Activated T-cell treated with anti-CD3 and anti-CD28 coated beads, Interleukin-2, amount 50 U/mL, for 4 hours (primary cell): ENCODE measurements around the gene FASTK. TPM values are rescaled to one million over a fixed set of nuclear protein-coding genes. Genes with fewer than 3 reads are reported as not detected.

Source experiments
- ATAC-seq, 2 donors: fragments of 200-7000 bp; cut with Tn5 transposase; one replicate each; pipeline ENCODE4 v1.10.0; 2021
- DNase-seq: peaks from one replicate; pipeline ENCODE4 v3.0.0-alpha.2; 2020
- H3K27me3 Mint-ChIP-seq: one replicate; pipeline ENCODE4 v1.8.0; 2021; ENCODE audit warnings: low read depth, mixed read lengths
- H3K36me3 Mint-ChIP-seq: one replicate; pipeline ENCODE4 v1.8.0; 2022; ENCODE audit warnings: mixed read lengths; ENCODE audit not compliant: insufficient read depth
- H3K4me1 Mint-ChIP-seq: one replicate; pipeline ENCODE4 v1.8.0; 2021; ENCODE audit warnings: low read depth, mixed read lengths
- H3K4me3 Mint-ChIP-seq: one replicate; pipeline ENCODE4 v1.8.0; 2021; ENCODE audit warnings: mild to moderate bottlenecking, moderate library complexity, mixed read lengths
- H3K9me3 Mint-ChIP-seq: one replicate; pipeline ENCODE4 v1.8.0; 2021; ENCODE audit warnings: mixed read lengths
- total RNA-seq, 3 donors: library from RNA; stranded (reverse); gene quantifications; one replicate each; pipeline ENCODE4 v1.2.1, GENCODE V29; 2021

FASTK gene
- total RNA-seq, 3 donors from 2014 or later, result 96.5 to 111 (median 104) TPM

DNA sequence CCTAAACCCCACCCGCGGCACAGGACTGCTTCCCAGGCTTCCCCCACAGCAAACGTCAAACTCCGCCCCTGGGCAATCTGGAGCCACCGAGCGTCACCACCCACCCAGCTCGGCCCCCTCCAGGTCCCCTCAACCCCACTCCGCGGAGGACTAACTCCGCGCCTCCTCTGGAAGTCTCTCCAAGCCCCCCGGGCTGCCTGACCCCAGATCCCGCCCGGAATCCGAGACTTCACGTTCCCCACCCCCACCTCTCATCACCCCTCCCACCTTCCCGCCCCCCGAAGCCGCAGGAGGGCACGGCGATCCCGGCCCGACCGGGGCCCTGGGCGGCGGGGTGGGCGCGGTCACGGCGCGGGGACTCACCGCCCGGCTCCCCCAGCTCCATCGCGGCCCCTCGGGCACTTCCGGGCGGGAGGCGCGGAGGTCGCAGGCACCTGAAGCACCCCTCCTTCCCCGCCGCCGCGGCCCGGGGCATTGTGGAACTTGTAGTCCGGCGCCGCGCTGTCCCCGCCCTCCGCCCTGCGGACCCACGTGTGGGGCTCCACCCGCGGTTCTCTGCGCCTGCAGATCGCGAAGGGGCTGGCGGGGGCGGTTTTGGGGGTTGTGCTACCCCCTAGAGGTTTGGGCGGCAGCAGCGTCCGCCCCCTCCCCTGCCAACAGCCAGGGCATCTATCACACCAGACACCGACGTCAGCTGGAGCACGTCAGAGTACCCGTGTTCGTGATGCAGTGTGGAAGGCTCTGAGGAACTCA, 2.6 kb upstream of the FASTK start, which contains the start of gene TMUB1:
Gene TMUB1 (minus strand): TSS at position 423 of the 753 bp plus-strand sequence. CDS start 930 bp downstream, outside the sequence.
- Mint-ChIP-seq H3K4me3 (peak within 1 kb of the TSS; percentile 90), H3K36me3 (peaks cover under 1% of the 10 kb centered on the region), H3K9me3 (no peaks in the 10 kb centered on the region), H3K4me1 (peaks cover 39% of the 10 kb centered on the region), H3K27me3 (peaks cover 9% of the 10 kb centered on the region)
- DNase-seq, result peak; percentile 84
- ATAC-seq, result peak; percentile 58 to 63

DNA sequence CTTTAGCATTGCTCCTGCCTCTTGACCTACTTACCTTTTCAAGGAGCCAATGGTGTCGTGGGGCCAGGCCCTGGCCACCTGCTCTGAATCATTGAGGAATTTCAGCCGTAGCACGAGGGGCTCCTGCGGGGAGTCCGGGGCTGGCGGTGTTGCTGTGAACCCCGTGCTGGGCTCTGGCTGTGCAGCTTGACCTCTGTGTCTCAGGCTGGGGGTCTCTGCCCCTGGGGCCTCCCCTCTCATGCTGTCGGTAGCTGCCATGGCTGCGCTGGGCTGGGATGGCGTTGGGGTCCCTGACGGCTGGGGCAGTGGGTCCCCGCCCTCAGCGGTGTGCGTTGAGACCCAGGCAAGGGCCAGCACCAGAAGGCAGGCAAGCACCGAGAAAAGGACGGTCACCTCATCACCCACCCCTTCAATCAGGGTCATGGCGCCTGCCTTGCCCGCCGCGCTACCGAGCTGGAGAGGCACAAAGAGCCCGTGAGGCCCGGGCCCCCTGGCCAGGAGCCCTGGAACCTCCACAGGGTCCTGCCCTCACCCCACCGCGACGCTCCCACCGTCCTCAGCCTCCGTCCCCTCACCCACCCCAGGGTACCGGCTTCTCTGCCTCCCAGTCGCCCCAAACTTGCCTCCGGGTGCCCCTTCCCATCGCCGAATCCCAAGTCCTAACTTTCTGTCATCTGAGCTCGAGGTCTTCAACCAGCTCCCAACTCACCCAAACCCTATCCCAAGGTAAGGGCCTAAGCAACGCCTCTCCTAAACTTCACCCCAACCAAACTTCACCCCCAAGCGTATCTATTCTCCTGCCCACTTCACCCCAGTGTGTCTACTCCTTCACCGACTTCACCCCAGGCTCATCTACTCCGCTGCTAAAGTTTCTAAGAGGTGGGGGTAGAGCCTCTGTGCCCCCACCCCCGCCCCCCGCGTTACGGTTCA, 1.8 kb upstream of the FASTK start:
- Mint-ChIP-seq H3K4me1 (peaks cover 38% of the 10 kb centered on the region), H3K4me3 (peak overlapping the region; percentile 90), H3K36me3 (peaks cover 3% of the 10 kb centered on the region), H3K27me3 (peaks cover 9% of the 10 kb centered on the region), H3K9me3 (no peaks in the 10 kb centered on the region)
- ATAC-seq (no peak), DNase-seq (no peak)

DNA sequence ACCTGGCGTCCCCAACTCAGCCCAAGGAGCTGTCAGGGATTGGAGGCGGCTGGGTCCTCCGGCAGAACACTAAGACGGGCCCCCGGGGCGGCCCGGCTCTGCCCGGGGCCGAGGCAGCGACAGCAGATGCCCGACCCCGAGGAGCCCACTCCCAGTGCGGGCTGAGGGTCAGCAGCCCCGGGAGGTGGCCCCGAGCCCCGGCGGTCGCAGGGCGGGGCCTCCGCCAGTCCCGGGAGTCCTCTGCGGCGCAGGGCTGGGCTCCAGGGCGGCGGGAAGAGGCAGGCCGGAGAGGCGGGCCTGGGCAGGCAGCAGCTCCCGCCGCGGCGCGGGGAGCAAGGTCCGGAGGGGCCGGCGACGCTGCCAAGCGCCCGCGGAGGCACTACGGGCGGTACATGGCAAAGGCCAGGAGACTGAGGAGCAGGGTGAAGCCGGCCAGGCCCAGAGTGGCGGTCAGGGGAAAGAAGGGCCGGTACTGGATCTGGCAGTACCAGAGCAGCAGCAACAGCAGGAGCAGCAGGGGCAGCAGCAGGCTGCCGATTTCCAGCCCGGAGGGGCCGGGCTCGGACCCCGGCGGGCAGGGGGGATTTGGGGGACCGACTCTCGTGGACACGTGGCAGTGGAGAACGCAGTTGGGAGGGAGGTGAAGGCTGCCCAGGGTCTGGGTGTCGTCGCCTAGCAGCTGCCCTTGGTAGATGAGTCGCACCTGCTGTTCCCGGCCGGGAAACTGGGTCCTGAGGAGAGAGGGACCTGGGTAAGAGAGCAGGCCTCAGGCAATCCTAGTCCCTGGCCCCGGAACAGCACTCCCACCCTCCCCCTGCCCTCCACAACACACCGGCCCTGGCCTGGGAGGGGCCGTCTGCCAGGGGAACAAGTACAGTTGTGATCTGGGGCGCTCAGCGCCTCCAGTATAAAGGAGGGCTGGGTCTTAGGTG, 827 bp upstream of the FASTK start:
- peak overlapping the region; percentile 91 for H3K4me3 Mint-ChIP-seq
- no peaks in the 10 kb centered on the region for H3K9me3 Mint-ChIP-seq
- H3K36me3 Mint-ChIP-seq, result peaks cover 3% of the 10 kb centered on the region
- ATAC-seq, result no peak
- DNase-seq, result no peak
- peaks cover 38% of the 10 kb centered on the region for H3K4me1 Mint-ChIP-seq
- H3K27me3 Mint-ChIP-seq, result peaks cover 9% of the 10 kb centered on the region

DNA sequence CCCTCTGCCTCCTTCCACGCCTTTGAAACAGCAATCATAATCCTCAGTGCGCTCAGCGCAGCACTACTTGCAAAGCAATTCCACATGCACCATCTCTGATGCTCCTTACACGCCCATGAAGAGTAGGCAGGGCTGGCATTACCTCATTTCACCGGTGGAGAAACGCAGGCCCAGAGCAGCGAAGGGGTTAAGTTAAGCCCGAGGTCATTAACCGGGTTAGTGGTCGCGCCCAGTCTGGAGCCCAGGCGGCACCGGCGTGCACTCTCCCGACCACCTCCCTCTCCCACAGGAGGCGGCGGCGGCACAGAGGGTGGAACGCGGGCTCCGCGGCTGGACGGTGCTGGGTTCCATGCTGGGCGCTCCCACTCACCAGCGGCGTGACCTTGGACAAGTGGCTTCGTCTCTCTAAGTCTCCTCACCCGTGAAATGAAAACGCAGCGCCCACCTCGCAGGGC, 515 bp downstream of the FASTK start:
- DNase-seq (no peak), ATAC-seq (peak; percentile 5 to 6)
- Mint-ChIP-seq H3K4me3 (peak overlapping the region; percentile 91), H3K36me3 (peaks cover 10% of the 10 kb centered on the region), H3K27me3 (peaks cover 2% of the 10 kb centered on the region), H3K4me1 (peaks cover 32% of the 10 kb centered on the region), H3K9me3 (no peaks in the 10 kb centered on the region)

DNA sequence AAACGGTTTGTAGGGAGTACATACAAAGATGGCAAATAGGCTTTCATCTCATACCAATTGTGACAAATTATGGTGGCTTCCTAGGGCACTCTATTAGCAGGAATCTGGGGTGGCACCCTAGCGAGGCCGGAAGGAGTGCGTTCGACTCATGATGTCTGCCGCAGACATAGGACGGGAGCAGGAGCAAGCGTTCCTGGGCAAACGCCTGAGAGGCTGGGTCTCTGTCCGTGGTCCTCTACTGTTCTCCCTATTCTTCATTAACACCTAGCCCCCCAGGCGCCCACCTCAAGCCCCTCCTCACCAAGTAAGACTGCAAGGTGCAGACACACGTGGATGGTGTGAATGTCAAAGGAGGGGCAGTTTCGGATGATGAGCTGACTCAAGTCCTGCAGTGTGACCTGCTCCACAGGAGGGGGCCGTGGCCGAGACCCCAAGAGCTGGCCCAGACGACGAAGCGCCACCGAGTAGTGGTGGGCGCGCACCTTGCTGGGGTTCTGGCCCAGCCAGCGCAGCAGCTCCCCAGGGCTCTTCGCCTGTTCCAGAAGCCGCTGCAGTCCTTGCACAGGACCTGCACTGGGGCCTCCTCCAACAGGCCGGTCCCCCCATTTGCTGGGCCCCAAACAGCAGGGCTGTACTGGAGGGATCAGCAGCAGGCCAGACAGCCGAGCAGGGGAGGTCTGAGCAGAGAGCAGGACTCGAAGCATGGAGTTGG, 1.3 kb downstream of the FASTK start:
- Mint-ChIP-seq H3K4me3 (peak overlapping the region; percentile 91), H3K4me1 (peaks cover 28% of the 10 kb centered on the region), H3K27me3 (no peaks in the 10 kb centered on the region), H3K36me3 (peaks cover 10% of the 10 kb centered on the region), H3K9me3 (no peaks in the 10 kb centered on the region)
- ATAC-seq, result no peak
- no peak for DNase-seq

DNA sequence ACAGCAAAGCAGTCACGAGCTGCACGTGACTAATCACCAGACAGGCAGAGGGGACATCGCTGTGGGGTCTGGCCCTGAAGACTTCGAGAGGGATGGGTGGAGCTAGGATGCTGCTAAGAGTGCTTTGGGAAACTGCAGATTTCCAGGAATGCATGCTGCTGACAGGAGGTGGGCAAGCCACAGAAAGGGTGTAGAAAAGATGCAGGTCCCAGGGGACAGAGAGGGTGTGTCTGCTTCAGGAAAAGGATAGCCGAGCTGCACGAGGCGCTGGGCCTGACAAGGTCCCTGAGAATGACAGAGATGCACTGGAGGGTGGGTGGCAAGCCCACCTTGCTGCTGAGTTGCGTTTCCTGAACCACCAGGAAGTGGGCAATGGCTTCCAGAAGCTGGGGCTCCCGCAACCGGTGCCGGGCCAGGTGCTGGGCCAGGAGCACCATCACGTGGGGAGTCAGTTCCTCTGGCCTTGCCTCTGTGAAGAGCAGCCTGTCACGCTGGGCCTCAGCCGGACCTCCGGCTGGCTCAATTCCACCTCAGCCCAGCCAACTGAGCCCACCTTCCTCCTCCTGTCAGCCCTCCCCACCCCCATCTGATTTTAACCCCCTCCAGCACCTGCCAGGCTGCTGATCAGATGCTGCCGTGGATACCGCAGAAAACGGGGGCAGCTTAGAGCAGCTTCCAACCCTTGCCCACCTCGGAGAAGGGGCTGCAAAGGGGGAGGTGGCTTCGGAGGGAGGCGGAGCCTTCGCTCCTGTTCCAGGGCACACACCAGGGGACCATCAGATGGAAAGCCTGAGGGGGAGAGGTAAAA, 2.2 kb downstream of the FASTK start:
- Mint-ChIP-seq H3K4me3 (peak overlapping the region; percentile 91), H3K27me3 (no peaks in the 10 kb centered on the region), H3K4me1 (peaks cover 25% of the 10 kb centered on the region), H3K36me3 (peaks cover 10% of the 10 kb centered on the region), H3K9me3 (no peaks in the 10 kb centered on the region)
- ATAC-seq (no peak), DNase-seq (no peak)

DNA sequence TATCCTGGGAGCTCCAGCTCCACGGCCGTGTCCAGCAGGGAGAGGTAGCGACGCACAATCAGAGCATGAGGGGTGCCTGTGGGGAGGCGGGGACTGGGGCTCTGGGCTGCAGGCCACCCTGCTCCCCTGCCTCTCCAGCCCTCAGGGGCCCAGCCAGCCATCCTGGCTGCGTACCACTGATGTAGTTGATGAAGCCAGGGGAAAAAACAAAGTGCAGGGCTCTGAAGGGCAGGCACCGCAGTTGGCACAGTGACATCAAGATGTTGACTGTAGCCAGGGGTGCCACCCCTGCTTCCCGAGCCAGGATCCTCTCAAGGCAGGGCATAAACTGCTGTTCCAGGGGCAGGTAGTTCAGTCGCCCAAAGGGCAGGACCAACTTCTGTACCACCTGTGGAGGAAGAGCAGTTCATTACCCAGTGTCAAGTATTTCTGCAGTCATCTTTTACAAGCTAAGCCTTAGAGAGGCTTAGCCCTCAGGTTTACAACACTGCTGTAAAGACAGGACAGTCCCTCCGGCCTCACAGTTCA, 2.8 kb downstream of the FASTK start:
- H3K27me3 Mint-ChIP-seq, result no peaks in the 10 kb centered on the region
- no peak for DNase-seq

DNA sequence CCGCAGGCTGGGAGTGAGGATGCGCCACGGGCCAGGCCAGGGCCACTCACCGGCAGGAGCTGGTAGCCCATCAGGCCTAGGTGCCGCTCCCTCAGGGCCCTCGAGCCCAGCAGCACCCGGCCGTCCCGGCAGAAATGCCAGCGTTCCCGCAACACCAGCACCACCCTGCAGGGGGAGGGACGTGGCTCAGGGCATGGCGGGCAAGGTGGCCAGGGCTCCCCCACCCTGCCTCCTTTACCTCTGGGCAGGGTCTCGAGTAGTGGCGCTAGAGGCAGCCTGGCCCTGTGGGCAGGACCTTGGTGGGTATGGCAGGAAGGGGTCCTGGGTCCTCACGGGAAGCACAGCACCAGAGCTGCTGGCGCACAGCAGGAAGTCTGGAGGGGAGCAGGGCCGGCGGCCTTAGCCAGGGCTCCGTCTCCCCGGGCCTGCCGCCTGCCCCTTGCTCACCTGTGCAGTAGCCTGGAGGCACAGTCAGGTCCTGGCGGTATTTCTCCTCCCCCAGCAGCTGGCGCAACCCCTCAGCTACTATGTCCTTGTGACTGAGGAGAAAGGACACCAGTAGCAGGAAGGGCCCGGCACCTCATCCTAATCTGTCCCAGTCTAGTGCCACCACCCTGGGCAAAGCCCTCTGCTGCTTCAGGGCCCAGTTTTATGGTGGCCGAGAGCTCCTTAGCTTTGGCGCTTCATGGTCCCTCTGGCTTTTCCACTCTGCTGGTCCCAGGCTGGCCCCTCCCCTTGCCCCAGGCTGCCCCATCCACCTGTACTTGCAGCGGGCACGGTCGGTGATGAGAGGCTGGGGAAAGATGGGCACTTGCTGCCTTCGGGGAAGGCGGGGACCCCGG, 3.5 kb downstream of the FASTK start:
- DNase-seq (no peak), ATAC-seq (no peak)
- Mint-ChIP-seq H3K4me3 (no peak overlapping the region), H3K9me3 (no peaks in the 10 kb centered on the region), H3K27me3 (no peaks in the 10 kb centered on the region), H3K4me1 (peaks cover 21% of the 10 kb centered on the region), H3K36me3 (peaks cover 10% of the 10 kb centered on the region)

More for the DNA sequence above, 2.8 kb downstream of the FASTK start:
- peaks cover 24% of the 10 kb centered on the region for H3K4me1 Mint-ChIP-seq
- ATAC-seq, result no peak
- peak overlapping the region; percentile 56 for H3K4me3 Mint-ChIP-seq
- no peaks in the 10 kb centered on the region for H3K9me3 Mint-ChIP-seq
- H3K36me3 Mint-ChIP-seq, result peaks cover 10% of the 10 kb centered on the region

DNA sequence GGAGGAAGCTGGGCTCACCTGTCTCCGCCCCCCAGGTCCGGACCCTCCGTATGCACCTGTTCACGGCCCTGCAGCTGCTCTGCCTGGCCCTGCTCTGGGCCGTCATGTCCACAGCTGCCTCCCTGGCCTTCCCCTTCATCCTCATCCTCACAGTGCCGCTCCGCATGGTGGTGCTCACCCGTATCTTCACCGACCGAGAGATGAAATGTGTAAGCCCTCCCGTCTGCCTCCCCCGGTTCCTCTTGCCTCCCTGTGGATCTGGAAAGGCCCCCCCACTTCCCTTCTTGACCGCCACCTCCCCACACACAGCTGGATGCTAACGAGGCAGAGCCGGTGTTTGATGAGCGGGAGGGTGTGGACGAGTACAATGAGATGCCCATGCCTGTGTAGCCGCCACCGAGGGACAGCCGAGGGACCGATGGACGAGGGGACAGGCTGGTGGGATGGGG, 4.6 kb downstream of the FASTK start:
- H3K4me1 Mint-ChIP-seq, result peaks cover 17% of the 10 kb centered on the region
- no peaks in the 10 kb centered on the region for H3K9me3 Mint-ChIP-seq
- no peaks in the 10 kb centered on the region for H3K27me3 Mint-ChIP-seq
- peaks cover 10% of the 10 kb centered on the region for H3K36me3 Mint-ChIP-seq
- ATAC-seq (no peak), DNase-seq (no peak)
- H3K4me3 Mint-ChIP-seq, result no peak overlapping the region

DNA sequence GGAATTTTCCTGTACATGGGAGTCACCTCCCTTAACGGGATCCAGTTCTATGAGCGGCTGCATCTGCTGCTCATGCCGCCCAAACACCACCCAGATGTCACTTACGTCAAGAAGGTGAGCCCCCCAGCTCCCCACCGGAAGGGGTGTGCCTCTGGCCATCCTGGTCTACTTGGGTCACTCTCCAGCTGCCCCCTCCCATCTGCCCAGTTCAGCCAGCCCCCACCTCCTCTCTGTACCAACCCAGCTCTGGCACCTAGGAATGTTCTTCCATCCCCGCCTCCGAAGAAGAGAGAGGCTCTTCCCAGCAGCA, 5.0 kb downstream of the FASTK start:
- Mint-ChIP-seq H3K36me3 (peaks cover 10% of the 10 kb centered on the region), H3K4me3 (no peak overlapping the region), H3K9me3 (no peaks in the 10 kb centered on the region), H3K27me3 (no peaks in the 10 kb centered on the region), H3K4me1 (peaks cover 15% of the 10 kb centered on the region)
- no peak for ATAC-seq
- no peak for DNase-seq

DNA sequence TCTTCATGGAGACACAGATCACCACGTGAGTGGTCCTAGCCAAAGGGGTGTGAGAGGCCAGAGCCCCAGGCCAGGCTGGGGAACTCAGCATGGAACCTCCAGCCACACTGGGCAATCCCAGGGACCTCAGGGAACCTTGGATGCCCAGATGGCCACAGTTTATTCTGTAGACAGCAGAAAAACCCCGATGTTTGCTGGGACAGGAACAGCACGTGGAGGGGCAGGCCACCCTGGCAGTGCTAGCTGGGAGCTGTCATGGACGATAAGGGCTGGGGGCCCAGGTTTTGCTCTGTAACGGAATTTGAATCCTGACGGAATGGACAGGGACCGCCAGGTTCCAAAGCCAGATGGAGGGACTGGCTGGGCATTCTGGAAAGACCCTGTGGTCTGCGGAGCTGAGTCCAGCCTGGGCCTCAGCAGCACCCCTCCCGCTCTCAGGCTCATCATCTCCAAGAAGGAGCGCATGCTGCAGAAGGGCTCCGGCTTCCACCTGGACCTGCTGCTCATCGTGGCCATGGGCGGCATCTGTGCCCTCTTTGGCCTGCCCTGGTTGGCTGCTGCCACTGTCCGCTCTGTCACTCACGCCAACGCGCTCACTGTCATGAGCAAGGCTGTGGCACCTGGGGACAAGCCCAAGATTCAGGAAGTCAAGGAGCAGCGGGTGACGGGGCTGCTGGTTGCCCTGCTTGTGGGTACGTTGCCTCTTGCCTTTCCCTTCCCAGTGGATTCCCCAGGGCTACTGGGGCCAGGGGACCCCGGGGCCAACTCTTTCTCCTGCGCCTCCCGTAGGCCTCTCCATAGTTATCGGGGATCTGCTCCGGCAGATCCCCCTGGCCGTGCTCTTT, 5.6 kb downstream of the FASTK start:
- Mint-ChIP-seq H3K4me1 (peaks cover 14% of the 10 kb centered on the region), H3K27me3 (no peaks in the 10 kb centered on the region), H3K9me3 (no peaks in the 10 kb centered on the region), H3K36me3 (peaks cover 10% of the 10 kb centered on the region), H3K4me3 (no peak overlapping the region)
- ATAC-seq, result no peak
- no peak for DNase-seq
